Endodermal cell (in vitro differentiated cells): ENCODE results near the gene SPAG5. TPM values are rescaled to one million over a fixed set of nuclear protein-coding genes. Genes with fewer than 3 reads are reported as not detected.

Experiments
- DNase-seq: peaks from one replicate; pipeline ENCODE4 v3.0.0-alpha.2; 2017
- H3K27ac ChIP-seq: 2 replicates; pipeline ENCODE4 v1.5.1; 2013; ENCODE audit warnings: mild to moderate bottlenecking, low read depth, low read length, moderate library complexity
- H3K27me3 ChIP-seq: 2 replicates; pipeline ENCODE4 v1.6.1; 2013; ENCODE audit warnings: mild to moderate bottlenecking, low read length, moderate library complexity; ENCODE audit not compliant: insufficient read depth, control insufficient read depth, poor library complexity, severe bottlenecking
- H3K36me3 ChIP-seq: 2 replicates; pipeline ENCODE4 v1.7.0; 2013; ENCODE audit warnings: mild to moderate bottlenecking, low read length, moderate library complexity; ENCODE audit not compliant: control insufficient read depth, insufficient read depth
- H3K4me1 ChIP-seq: one replicate; pipeline ENCODE4 v1.7.0; 2013; ENCODE audit warnings: low read length; ENCODE audit not compliant: control insufficient read depth, insufficient read depth
- H3K4me3 ChIP-seq: 2 replicates; pipeline ENCODE4 v1.5.1; 2013; ENCODE audit warnings: mild to moderate bottlenecking, low read length, moderate library complexity
- H3K9ac ChIP-seq: 2 replicates; pipeline ENCODE4 v1.6.1; 2013; ENCODE audit warnings: mild to moderate bottlenecking, low read length, moderate library complexity; ENCODE audit not compliant: poor library complexity, severe bottlenecking; ENCODE audit errors: extremely low read depth
- H3K9me3 ChIP-seq: 2 replicates; pipeline ENCODE4 v1.6.1; 2013; ENCODE audit warnings: mild to moderate bottlenecking, low read length, moderate library complexity; ENCODE audit not compliant: control insufficient read depth
- H3K27ac Mint-ChIP-seq: 2 replicates; pipeline ENCODE4 v1.8.0; 2020; ENCODE audit warnings: mixed read lengths
- H3K27me3 Mint-ChIP-seq: 2 replicates; pipeline ENCODE4 v1.8.0; 2021; ENCODE audit warnings: mild to moderate bottlenecking, mixed read lengths; ENCODE audit not compliant: insufficient read depth
- H3K36me3 Mint-ChIP-seq: 2 replicates; pipeline ENCODE4 v1.8.0; 2020; ENCODE audit warnings: low read depth, mixed read lengths
- H3K4me1 Mint-ChIP-seq: 2 replicates; pipeline ENCODE4 v1.8.0; 2020; ENCODE audit warnings: mixed read lengths
- H3K4me3 Mint-ChIP-seq: 2 replicates; pipeline ENCODE4 v1.8.0; 2020; ENCODE audit warnings: mild to moderate bottlenecking, moderate library complexity, mixed read lengths
- H3K9me3 Mint-ChIP-seq: 2 replicates; pipeline ENCODE4 v1.8.0; 2020; ENCODE audit warnings: mild to moderate bottlenecking, mixed read lengths
- CTCF ChIP-seq: fragments of 200-600 bp; sonication (generic); conservative IDR thresholded peaks from 2 replicates; pipeline ENCODE4 v1.5.0; 2021; ENCODE audit warnings: antibody characterized with exemption, mild to moderate bottlenecking
- WGBS, 2 experiments: methylation state at CpG; one replicate each; pipeline versions ENCODE4 v1.1.5 to v1.1.7; 2013; ENCODE audit warnings: missing lambda C conversion rate in 2 of 2, mixed read lengths in 1 of 2; ENCODE audit not compliant: insufficient coverage in 1 of 2, insufficient read length in 1 of 2; 5-methylcytosine and 5-hydroxymethylcytosine counted together
- total RNA-seq, 2 donors: library from RNA; stranded (reverse); fragmentation: NEBNext Ultra II Directional in 1 of 2; extraction: Animal tissue kit (Norgen Biotek cat#: 25700) in 1 of 2; gene quantifications; 2 replicates in 1 of 2; 3 replicates in 1 of 2; pipeline ENCODE4 v1.2.1, GENCODE V29; 2021

The SPAG5 gene
- total RNA-seq, 2 donors from 2014 or later, result 84.8 to 132 TPM

DNA sequence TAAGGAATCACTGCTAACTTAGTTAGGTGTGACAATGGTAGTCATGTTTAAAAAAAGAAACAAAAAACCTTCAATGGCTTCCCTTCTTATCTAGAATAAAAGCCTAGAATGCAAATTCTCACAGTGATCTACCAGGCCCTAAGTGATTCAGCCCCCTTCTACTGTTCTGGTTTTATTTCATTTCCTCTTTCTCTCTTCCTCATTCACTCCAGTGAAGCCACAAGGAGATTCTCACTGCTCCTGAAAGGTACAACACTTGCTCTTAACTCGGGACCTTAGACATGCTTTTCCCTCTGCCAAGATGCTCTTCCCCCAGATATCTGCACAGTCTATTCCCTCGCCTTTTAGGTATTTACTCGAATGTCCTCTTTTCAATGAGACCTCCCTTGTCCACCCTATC lies 31.2 kb downstream of the SPAG5 start:
- H3K4me1 ChIP-seq, result no peaks in the 10 kb centered on the region
- H3K4me1 Mint-ChIP-seq, result peaks cover 16% of the 10 kb centered on the region
- no peak overlapping the region for H3K9ac ChIP-seq
- H3K36me3 Mint-ChIP-seq, result peaks cover 29% of the 10 kb centered on the region
- H3K4me3 Mint-ChIP-seq, result no peak overlapping the region
- H3K9me3 Mint-ChIP-seq, result no peaks in the 10 kb centered on the region
- DNase-seq, result peak; percentile 5
- no peak for TF ChIP-seq CTCF
- H3K9me3 ChIP-seq, result no peaks in the 10 kb centered on the region
- peaks cover 5% of the 10 kb centered on the region for H3K36me3 ChIP-seq
- no peaks in the 10 kb centered on the region for H3K27me3 ChIP-seq
- no peak overlapping the region for H3K27ac Mint-ChIP-seq
- H3K27me3 Mint-ChIP-seq, result peaks cover under 1% of the 10 kb centered on the region
- 88 to 89% methylated on average over 3 of the region's 3 CpGs for WGBS, 2 experiments
- H3K27ac ChIP-seq, result no peak overlapping the region
- H3K4me3 ChIP-seq, result no peak overlapping the region

- Histone ChIP-seq H3K9me3 (no peaks in the 10 kb centered on the region), H3K36me3 (peaks cover 26% of the 10 kb centered on the region), H3K4me3 (no peak overlapping the region), H3K27me3 (no peaks in the 10 kb centered on the region), H3K27ac (no peak overlapping the region), H3K4me1 (no peaks in the 10 kb centered on the region), H3K9ac (no peak overlapping the region)
- no peak for DNase-seq
- H3K36me3 Mint-ChIP-seq, result peaks cover 41% of the 10 kb centered on the region
- H3K4me1 Mint-ChIP-seq, result no peaks in the 10 kb centered on the region
- no peaks in the 10 kb centered on the region for H3K27me3 Mint-ChIP-seq
- WGBS, 2 experiments, result 100% methylated on average over 2 to 3 of the region's 3 CpGs
- no peak for TF ChIP-seq CTCF
- H3K27ac Mint-ChIP-seq, result peak overlapping the region; percentile 4
- H3K9me3 Mint-ChIP-seq, result no peaks in the 10 kb centered on the region
- H3K4me3 Mint-ChIP-seq, result no peak overlapping the region
These were observed 35.4 kb downstream of the SPAG5 start for GRCh38 chr17:28563475-28563874.

DNA sequence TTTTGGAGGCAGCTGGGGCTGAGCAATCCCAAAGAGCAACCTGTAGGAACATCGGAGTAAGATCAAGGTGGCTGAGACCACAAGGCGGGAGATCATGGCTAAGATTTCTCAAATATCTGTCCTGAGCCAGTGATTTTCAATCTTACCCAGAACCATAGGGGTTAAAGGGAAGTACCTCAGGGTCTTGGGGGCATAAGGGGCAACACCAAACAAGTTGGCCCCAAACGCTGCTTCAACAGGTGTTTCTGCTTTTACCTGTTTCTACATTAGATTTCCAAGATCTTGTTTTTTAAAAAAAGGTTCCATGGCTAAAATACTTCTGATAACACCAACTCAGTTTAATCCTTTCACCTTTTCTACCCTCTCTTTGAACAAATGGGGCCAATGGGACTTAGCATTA lies 43.8 kb downstream of the SPAG5 start:
- no peak overlapping the region for H3K27ac Mint-ChIP-seq
- 96% methylated on average over 3 of the region's 3 CpGs for WGBS, 2 experiments
- no peak for DNase-seq
- no peaks in the 10 kb centered on the region for H3K9me3 Mint-ChIP-seq
- Histone ChIP-seq H3K4me3 (no peak overlapping the region), H3K27me3 (no peaks in the 10 kb centered on the region), H3K9me3 (no peaks in the 10 kb centered on the region), H3K9ac (no peak overlapping the region), H3K4me1 (no peaks in the 10 kb centered on the region), H3K27ac (no peak overlapping the region), H3K36me3 (peaks cover 54% of the 10 kb centered on the region)
- no peaks in the 10 kb centered on the region for H3K27me3 Mint-ChIP-seq
- TF ChIP-seq CTCF, result no peak
- no peak overlapping the region for H3K4me3 Mint-ChIP-seq
- H3K4me1 Mint-ChIP-seq, result peaks cover 18% of the 10 kb centered on the region
- H3K36me3 Mint-ChIP-seq, result peaks cover 51% of the 10 kb centered on the region
